KOPT-K1 (cell line): ENCODE data around the gene LRRC8B.
"Not testable (repeated sequence)": the region's sequence is repeated elsewhere in the genome, so short reads cannot be mapped to it uniquely, and the experiment has no call there.

Source experiments
- H3K27ac ChIP-seq: fragments of 200-600 bp; sonication (generic); 2 replicates; pipeline ENCODE4 v1.5.1; 2016; ENCODE audit warnings: antibody characterized with exemption, mild to moderate bottlenecking, low read depth, low read length; ENCODE audit not compliant: poor library complexity, severe bottlenecking
- H3K36me3 ChIP-seq: fragments of 200-600 bp; sonication (generic); 2 replicates; pipeline ENCODE4 v1.5.1; 2017; ENCODE audit warnings: antibody characterized with exemption, mild to moderate bottlenecking, low read length, moderate library complexity; ENCODE audit not compliant: insufficient read depth
- H3K9me3 ChIP-seq: fragments of 200-600 bp; sonication (generic); 2 replicates; pipeline ENCODE4 v1.5.1; 2017; ENCODE audit warnings: antibody characterized with exemption, low read length, mild to moderate bottlenecking; ENCODE audit not compliant: insufficient read depth, poor library complexity, severe bottlenecking

Gene LRRC8B

GRCh38 chr1:89532866-89533265 lies 8.2 kb downstream of the LRRC8B start:
- H3K9me3 ChIP-seq, result no peaks in the 10 kb centered on the region
- no peaks in the 10 kb centered on the region for H3K36me3 ChIP-seq
- H3K27ac ChIP-seq, result no peak overlapping the region

- Histone ChIP-seq H3K27ac (no peak overlapping the region), H3K36me3 (no peaks in the 10 kb centered on the region), H3K9me3 (no peaks in the 10 kb centered on the region)
Observed at GRCh38 chr1:89535537-89535936, 10.9 kb downstream of the LRRC8B start.

- no peaks in the 10 kb centered on the region for H3K36me3 ChIP-seq
- no peaks in the 10 kb centered on the region for H3K9me3 ChIP-seq
Observed at GRCh38 chr1:89536555-89537341, 12.1 kb downstream of the LRRC8B start.

GRCh38 chr1:89538361-89538760 lies 13.7 kb downstream of the LRRC8B start:
- H3K36me3 ChIP-seq, result no peaks in the 10 kb centered on the region
- H3K27ac ChIP-seq, result no peak overlapping the region
- H3K9me3 ChIP-seq, result no peaks in the 10 kb centered on the region

More at GRCh38 chr1:89536555-89537341, 12.1 kb downstream of the LRRC8B start:
- no peak overlapping the region for H3K27ac ChIP-seq

GRCh38 chr1:89539128-89539527 lies 14.5 kb downstream of the LRRC8B start:
- no peaks in the 10 kb centered on the region for H3K36me3 ChIP-seq
- no peaks in the 10 kb centered on the region for H3K9me3 ChIP-seq
- no peak overlapping the region for H3K27ac ChIP-seq

- H3K36me3 ChIP-seq, result no peaks in the 10 kb centered on the region
- no peaks in the 10 kb centered on the region for H3K9me3 ChIP-seq
- H3K27ac ChIP-seq, result no peak overlapping the region
Observed at GRCh38 chr1:89540406-89540970, 15.9 kb downstream of the LRRC8B start.

- Histone ChIP-seq H3K9me3 (no peaks in the 10 kb centered on the region), H3K27ac (no peak overlapping the region), H3K36me3 (no peaks in the 10 kb centered on the region)
Observed at GRCh38 chr1:89542345-89542744, 17.7 kb downstream of the LRRC8B start.

- H3K9me3 ChIP-seq, H3K27ac ChIP-seq: not testable (repeated sequence)
Observed at GRCh38 chr1:89543632-89544031, 19.0 kb downstream of the LRRC8B start.

GRCh38 chr1:89545264-89546038 lies 20.8 kb downstream of the LRRC8B start:
- Histone ChIP-seq H3K9me3 (no peaks in the 10 kb centered on the region), H3K27ac (no peak overlapping the region), H3K36me3 (no peaks in the 10 kb centered on the region)

More at GRCh38 chr1:89543632-89544031, 19.0 kb downstream of the LRRC8B start:
- not testable (repeated sequence) for H3K36me3 ChIP-seq

GRCh38 chr1:89546082-89546889 lies 21.7 kb downstream of the LRRC8B start:
- no peak overlapping the region for H3K27ac ChIP-seq
- no peaks in the 10 kb centered on the region for H3K36me3 ChIP-seq

GRCh38 chr1:89546934-89547562 lies 22.4 kb downstream of the LRRC8B start:
- Histone ChIP-seq H3K9me3 (no peaks in the 10 kb centered on the region), H3K36me3 (no peaks in the 10 kb centered on the region), H3K27ac (no peak overlapping the region)

More at GRCh38 chr1:89546082-89546889, 21.7 kb downstream of the LRRC8B start:
- no peaks in the 10 kb centered on the region for H3K9me3 ChIP-seq

- no peak overlapping the region for H3K27ac ChIP-seq
- no peaks in the 10 kb centered on the region for H3K36me3 ChIP-seq
- H3K9me3 ChIP-seq, result no peaks in the 10 kb centered on the region
Observed at GRCh38 chr1:89547563-89548116, 23.0 kb downstream of the LRRC8B start.

- H3K36me3 ChIP-seq, result no peaks in the 10 kb centered on the region
- H3K27ac ChIP-seq, result no peak overlapping the region
- H3K9me3 ChIP-seq, result no peaks in the 10 kb centered on the region
Observed at GRCh38 chr1:89548122-89548857, 23.7 kb downstream of the LRRC8B start.
